ENCODE measurements around the gene CTNNBIP1.

The CTNNBIP1 gene

DNA sequence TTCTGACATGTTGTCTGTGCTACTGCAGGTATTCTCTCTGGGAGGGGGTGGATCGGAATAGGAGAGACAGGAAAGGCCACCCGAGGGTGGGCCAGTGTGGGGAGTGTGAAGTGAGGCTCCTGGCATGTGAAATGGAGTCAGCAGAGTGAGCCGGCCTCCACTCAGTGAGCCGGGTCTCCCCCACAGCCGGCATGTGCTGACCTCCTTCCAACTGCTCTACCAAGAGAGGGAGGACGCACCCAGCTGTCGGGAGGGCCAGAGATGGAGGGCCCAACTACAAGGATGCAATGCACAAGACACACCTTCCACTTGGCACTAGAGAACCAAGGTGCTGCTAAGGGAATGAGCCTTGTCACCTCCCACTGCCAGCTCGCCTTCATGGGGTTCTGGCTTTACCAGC, 58.1 kb downstream of the CTNNBIP1 start:
- no peak for DNase-seq

DNA sequence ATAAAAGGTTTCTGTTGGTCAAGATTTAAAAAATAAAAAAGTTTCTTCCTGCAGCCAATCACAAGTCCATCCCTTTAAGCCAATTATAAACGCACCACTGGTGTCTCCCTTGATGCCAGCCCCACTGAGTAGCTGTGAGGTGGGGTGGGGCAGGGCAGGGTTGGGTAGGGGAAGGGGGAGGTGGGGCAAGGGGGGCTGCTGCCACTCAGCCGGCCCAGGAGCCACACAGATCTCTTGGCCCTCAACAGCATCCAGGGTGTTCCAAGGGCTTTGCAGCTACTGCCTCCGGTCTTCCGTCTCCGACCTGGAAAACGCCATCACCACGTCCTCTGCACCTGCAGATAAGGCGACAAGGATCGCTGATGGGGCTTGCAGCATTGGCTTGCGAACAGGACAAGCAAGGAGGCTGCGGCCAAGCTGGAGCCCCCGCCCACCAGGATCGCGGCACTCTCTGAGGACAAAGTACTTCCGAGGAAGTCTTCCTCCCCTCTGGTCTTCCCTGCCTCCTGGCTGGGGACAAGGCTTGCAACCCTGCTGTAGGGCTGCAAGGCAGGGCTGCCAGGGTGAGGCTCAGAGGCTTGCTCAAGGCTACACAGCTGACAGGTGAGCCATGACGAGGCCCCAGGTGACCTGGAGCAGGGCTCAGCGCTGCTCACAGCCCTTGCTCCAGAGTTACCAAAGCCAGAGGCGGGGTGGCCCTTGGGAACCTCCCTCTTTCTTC, 59.5 kb downstream of the CTNNBIP1 start:
- DNase-seq, result no peak

DNA sequence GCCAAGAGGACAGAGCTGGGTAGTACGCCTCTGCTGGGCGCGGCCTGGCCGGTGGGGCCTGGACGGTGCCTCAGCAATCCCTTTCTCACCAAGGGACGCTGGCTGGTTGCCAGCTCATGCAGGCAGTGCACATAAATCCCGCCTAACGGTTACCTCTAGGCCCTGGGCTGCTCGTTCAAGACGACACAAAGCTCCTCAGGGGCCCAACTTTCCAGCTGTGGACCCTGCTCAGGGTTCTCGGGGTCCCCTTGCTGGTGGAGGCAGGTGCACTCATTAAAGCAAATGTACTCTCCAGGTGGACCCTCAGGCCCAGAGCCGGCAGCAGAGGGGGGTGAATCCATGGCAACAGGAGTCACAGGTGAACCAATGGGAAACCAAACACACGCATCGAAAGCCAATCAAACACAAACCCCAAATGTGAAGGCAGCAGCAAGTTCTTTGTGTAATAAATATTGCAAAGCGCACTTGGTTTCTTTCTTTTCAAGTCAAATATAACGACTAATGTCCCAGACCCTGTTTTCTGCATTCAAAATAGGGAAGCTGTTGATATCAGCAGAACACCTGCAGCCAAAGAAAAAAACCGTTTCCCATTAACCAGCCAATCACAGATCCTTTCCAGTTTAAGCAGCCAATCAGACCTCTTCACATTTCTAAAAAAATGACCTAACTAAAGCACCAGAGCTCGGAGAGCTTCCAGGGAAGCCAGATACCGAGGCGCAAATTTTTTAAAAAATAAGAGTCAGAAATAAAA, 60.2 kb downstream of the CTNNBIP1 start:
- DNase-seq, result no peak

GRCh38 chr1:9848022-9848421, 62.0 kb downstream of the CTNNBIP1 start:
- DNase-seq, result no peak

GRCh38 chr1:9847269-9847668, 62.8 kb downstream of the CTNNBIP1 start:
- DNase-seq, result no peak

DNA sequence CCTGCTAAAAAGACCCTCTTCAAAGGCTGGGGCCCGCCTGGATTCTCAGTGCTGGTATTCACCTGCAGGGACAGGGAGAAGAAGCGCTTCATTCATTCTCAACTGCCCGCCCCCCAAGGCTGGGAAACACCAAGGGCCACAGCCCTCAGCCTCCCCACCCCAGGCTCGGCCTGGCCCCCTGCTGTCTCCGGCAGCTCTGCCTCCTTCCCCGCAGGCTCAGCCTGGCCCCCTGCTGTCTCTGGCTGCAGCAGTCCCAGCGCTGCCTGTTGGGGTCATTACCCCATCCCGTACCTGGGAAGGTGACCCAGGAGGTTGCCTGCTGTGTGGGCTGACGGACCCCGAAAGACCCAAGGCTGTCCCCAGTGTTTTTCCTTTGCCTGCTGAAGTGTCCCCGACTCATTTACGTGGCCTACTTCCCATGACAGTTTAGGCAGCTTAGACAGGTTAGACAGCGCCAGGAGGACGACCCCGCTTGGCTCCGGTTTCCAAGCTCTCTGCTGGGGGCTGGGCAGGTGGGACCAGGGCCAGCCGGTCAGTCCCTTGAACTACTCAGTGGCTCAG, 63.4 kb downstream of the CTNNBIP1 start:
- no peak for DNase-seq

DNA sequence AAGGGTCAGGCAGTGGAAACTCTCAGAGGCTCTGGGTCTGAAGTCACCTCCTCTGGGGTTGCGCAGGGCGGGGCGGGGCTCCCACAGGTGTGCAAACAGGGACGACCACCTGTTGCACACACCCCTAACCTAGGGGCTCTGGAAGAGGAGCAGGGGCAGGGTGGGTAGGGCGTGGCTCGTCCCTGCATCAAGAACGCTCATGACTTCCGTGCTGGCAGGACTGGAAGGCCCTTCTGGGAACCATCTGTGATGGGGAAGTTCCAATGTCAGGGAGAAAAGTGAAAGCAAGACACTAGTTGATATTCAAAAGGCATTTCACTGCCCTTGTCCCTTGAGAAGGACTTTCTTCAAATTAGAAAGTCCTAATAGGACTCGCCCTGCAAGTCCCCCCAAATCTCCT, 64.2 kb downstream of the CTNNBIP1 start:
- DNase-seq, result no peak

DNA sequence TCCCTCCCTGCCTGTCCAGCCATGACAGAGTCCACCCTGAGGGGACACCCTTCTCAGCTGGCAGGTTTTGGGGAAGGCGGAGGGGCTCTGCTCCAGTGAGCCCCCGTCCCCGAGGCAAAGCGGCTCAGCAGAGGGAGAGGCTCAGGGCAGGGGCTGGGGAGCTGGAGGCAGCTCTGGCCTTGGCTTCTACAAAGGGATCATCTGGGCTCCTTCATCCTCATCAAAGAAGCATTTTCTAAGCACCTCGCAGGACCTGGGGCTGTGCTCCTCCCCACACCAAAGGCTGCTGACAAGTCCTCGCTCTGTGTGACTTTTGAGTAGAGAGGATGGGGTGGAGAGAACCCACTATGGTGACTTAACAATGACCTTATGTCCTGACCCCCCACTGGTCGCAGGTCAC, 65.3 kb downstream of the CTNNBIP1 start:
- DNase-seq, result no peak

DNA sequence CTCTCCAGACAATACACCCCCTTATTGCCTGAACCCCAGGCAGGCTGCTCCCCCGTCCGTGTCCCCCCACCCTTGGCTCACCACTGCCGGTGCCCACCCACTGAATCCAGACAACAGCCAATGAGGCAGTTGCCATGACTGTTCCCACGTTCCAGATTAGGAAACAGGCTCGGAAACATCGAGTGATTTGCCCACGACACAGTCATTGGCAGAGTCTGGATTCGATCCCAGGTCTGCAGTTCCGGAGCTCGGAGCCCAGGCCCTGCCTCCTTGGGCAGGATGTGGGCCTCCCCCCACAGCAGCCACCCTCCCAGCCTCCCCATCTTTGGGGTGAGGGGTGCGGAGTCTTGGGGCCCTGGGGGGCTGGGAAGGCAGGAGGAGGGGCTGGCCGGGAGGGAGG, 66.0 kb downstream of the CTNNBIP1 start:
- no peak for DNase-seq

DNA sequence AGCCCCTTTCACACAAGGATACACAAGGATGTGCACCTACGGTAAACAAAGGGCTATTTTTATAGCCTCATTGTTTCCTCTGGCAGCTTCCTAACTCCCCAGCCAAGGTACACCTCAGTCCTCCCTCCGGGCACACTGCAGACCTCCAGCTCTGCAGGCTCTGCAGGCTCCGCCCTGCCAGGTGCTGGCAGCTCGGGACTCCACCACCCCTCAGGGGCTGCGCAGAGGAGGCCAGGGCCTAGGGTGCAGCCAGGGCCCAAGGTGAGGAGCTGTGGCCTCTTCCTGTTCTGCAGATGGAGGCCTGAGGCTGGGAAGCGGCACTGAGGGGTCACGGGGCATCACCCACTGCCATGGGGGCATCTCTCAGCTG, 66.5 kb downstream of the CTNNBIP1 start:
- no peak for DNase-seq

DNA sequence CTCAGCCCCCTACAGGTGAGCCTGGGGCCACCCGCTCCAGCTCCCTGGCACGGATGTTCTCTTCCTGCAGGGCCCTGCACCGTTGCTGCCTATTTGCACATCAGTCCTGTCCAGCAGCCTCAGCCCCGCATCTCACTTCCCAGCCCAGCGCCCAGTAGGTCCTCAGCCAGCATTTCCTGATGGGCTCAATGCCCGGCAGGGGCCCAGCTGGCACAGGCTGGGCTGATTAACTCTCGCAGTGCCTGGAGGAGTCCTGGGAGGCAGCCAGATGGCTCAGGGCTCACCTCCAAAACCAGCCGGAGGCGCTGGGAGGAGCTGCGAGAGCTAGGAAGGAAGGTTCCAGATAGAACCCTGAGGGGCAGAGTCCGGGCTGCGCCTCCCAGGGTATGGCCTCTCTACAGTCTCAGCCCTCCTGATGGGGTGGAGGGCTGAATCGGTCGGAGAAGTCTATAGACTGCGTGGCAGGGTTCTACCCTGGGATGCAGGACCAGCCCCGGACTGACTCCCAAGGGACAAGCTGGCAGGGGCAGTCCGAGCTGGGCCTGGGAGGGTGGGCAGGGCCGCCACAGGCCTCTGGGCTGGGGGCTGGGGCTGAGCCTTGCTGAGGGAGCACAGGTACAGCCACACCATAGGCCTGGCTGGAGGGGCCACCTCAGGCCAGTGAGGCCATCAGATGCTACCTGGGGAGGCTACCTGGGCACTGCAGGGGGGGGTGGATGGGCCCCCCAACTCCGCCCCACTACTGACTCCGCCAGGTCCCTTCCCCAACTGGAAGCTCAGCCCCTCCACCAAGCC, 67.1 kb downstream of the CTNNBIP1 start:
- no peak for DNase-seq

DNA sequence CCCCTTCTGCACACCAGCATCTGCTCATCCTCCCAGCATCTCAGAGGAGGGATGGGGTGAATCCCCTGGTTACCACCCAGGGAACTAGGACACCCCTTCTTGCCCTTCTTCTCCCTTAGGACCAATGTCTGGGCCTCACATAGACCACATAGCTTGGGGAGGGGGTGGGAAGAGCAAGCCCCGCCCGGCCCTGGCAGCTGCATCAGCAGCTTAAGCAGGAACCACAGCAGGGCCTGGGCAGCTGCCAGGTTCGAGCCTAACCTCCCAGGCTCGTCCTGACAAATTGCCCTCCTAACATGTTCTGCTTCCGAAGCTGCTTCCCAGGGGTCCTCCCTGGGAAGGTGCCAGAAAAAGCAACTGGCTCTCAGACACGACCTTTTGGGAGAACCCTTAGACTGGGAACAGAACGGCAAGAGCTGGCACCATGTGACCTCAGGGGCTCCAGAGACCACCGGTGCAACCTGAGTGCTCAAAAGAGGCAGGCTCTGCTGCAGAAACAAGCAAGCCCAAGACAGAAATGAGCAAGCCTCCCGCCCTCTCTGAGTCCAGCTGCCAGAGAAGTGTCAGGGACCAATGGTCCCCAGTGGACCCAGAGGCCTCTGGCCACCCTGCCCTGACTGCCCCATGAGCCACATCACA, 67.9 kb downstream of the CTNNBIP1 start:
- no peak for DNase-seq

DNA sequence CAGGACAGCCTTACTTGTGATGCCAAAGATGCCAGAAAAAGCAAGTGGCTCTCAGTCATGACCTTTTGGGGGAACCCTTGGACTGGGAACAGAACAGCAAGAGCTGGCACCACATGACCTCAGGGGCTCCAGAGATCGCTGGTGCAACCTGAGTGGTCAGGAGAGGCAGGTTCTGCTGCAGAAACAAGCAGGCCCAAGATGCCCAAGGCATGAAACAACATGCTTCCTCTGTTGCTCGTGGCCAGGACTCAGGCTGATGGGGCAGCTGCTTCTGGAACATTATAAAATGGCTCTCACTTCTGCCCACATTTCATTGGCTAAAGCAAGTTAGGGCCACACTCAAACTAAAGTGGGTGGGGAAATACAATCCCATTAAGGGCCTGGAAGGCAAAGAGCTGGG, 68.6 kb downstream of the CTNNBIP1 start:
- DNase-seq, result no peak

GRCh38 chr1:9840176-9840575, 69.9 kb downstream of the CTNNBIP1 start:
- DNase-seq, result no peak

DNA sequence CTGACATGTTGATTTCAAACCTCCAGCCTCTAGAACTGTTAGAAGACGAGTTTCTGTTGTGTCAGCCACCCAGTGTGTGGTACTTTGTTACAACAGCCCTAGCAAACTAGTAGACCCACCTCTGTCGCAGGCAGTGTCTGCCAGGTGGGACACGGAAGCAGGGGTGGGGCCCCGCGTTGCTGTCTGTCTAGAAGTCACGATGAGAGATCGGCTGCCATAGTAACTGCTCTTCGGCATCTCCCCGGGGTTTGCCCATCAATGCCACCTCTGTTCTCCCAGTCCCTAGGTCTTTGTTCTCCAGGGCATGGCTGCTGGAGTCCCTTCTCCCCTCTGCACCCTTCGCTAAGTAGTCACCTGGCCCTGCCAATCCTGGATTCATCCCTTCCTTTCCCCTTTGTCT, 71.1 kb downstream of the CTNNBIP1 start:
- no peak for DNase-seq

GRCh38 chr1:9836632-9836960, 73.5 kb downstream of the CTNNBIP1 start:
- no peak for DNase-seq

- peak; percentile 39 for DNase-seq
These were observed 74.1 kb downstream of the CTNNBIP1 start for GRCh38 chr1:9835758-9836631.

GRCh38 chr1:9835404-9835757, 74.7 kb downstream of the CTNNBIP1 start:
- DNase-seq, result no peak

- no peak for DNase-seq
These were observed 76.4 kb downstream of the CTNNBIP1 start for GRCh38 chr1:9833632-9834031.

DNA sequence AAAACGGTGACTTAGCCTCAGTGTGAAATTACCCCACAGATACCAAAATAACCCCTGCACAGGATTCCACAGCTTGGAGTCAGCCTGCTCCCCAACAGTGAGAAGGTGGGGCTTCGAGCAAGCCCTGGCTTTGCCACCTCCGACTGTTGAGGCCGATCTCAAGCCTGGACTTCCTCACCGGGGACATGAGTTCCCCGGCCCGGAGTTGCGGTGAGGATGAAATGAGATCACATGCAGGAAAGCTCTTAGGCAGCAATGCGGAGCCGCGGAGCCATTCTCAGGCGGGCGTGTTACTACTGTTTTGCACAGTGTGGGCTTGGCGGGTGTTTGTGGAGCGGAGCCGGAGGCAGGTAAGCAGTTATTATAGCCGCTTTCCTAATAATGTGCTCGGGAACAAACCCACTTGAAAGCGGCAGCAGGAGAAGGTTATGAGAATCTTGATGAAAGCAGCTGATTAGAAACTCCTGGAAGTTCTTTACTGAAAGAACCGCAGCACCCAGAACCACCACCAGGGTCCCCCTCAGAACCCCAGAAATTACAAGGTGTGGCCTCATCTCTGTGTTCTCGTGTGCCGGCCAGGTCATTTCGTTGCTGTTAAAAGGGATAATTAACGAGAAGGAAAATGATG, 82.4 kb downstream of the CTNNBIP1 start:
- DNase-seq, result no peak

DNA sequence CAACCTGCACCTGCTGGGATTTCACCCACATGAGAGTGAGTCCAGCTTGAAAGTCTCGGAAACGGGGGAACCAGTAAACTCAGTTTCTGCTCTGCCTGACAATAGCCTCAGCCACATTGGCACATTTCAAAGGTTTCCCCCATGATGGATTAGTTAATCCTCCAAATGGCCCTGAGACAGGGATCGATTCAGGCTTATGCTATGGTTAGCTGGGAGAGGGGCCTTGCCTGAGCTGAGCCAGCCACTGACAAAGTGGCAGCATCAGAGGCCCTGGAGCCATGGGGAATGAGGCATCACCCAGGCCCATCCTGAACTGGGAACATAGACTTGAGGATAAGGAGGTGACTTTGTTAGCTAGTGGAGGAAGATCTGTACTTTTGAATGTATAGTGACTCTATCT, 83.5 kb downstream of the CTNNBIP1 start:
- DNase-seq, result no peak

- no peak for DNase-seq
These were observed 84.0 kb downstream of the CTNNBIP1 start for GRCh38 chr1:9826087-9826486.
